WTC11 (cell line): ENCODE data around the gene PTPRT.

Experiments
- TF ChIP-seq, protein P1 (sequence below): sonication (generic); formaldehyde crosslinking; IDR thresholded peaks from 2 replicates; pipeline ENCODE4 v1.8.1; 2022; ENCODE audit warnings: low read depth, mild to moderate bottlenecking, moderate library complexity, missing genetic modification reagents, borderline replicate concordance
- TF ChIP-seq, protein P2 (sequence below): fragments of 200-600 bp; IDR thresholded peaks from 2 replicates; pipeline ENCODE4 v1.8.0; 2022; ENCODE audit warnings: antibody characterized with exemption

- TF ChIP-seq, protein P1, sequence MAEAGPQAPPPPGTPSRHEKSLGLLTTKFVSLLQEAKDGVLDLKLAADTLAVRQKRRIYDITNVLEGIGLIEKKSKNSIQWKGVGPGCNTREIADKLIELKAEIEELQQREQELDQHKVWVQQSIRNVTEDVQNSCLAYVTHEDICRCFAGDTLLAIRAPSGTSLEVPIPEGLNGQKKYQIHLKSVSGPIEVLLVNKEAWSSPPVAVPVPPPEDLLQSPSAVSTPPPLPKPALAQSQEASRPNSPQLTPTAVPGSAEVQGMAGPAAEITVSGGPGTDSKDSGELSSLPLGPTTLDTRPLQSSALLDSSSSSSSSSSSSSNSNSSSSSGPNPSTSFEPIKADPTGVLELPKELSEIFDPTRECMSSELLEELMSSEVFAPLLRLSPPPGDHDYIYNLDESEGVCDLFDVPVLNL = no peak
- TF ChIP-seq, protein P2, sequence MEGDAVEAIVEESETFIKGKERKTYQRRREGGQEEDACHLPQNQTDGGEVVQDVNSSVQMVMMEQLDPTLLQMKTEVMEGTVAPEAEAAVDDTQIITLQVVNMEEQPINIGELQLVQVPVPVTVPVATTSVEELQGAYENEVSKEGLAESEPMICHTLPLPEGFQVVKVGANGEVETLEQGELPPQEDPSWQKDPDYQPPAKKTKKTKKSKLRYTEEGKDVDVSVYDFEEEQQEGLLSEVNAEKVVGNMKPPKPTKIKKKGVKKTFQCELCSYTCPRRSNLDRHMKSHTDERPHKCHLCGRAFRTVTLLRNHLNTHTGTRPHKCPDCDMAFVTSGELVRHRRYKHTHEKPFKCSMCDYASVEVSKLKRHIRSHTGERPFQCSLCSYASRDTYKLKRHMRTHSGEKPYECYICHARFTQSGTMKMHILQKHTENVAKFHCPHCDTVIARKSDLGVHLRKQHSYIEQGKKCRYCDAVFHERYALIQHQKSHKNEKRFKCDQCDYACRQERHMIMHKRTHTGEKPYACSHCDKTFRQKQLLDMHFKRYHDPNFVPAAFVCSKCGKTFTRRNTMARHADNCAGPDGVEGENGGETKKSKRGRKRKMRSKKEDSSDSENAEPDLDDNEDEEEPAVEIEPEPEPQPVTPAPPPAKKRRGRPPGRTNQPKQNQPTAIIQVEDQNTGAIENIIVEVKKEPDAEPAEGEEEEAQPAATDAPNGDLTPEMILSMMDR = no peak
These were observed 491.7 kb downstream of the PTPRT start for GRCh38 chr20:42697962-42698361.
